GM12878 (cell line): ENCODE measurements around the gene GLI1. TPM values are rescaled to one million over a fixed set of nuclear protein-coding genes. Genes with fewer than 3 reads are reported as not detected.

ENCODE experiments used
- ATAC-seq: fragments of 200-7000 bp; cut with Tn5 transposase; 3 replicates; pipeline ENCODE4 v1.9.1; 2020; ENCODE audit warnings: mild to moderate bottlenecking, moderate library complexity
- BruUV-seq: library from RNA; stranded (reverse); fragments of 400-500 nt; replicated peaks from 2 replicates; lab custom pipeline; 2021; lab: Mats Ljungman, UMichigan
- CTCF ChIA-PET: fragments of 300-600 bp; sonication (Branson Sonifier 250); formaldehyde crosslinking; extraction: SDS; loops from one replicate; lab custom pipeline; 2021; ENCODE audit warnings: inconsistent platforms; lab: Yijun Ruan, JAX
- POLR2A ChIA-PET: fragments of 350-600 bp; formaldehyde crosslinking; extraction: SDS; loops from one replicate; lab custom pipeline; 2021; ENCODE audit warnings: inconsistent platforms; lab: Charles Lee
- RAD21 ChIA-PET: fragments of 300-600 bp; sonication (Branson Sonifier 250); formaldehyde crosslinking; loops from one replicate; lab custom pipeline; 2023; ENCODE audit warnings: antibody characterized with exemption; ENCODE audit not compliant: unreplicated experiment; lab: Charles Lee
- SMC1A ChIA-PET: fragments of 300-600 bp; sonication (Branson Sonifier 250); formaldehyde crosslinking; loops from one replicate; lab custom pipeline; 2023; ENCODE audit not compliant: unreplicated experiment, uncharacterized antibody; lab: Charles Lee
- DNase-seq: peaks from one replicate; pipeline ENCODE4 v3.0.0-alpha.2; 2011; ENCODE audit warnings: low read depth, low spot score
- FAIRE-seq: peaks from 3 replicates; lab custom pipeline; 2011; peaks lifted over from hg19 to GRCh38; lab: Jason Lieb, UNC
- H2AFZ ChIP-seq: 2 replicates; pipeline ENCODE4 v1.6.0; 2011; ENCODE audit warnings: low read depth, low read length, control low read depth; ENCODE audit not compliant: control insufficient read depth
- H3K27ac ChIP-seq: 2 replicates; pipeline ENCODE4 v1.5.1; 2011; ENCODE audit warnings: control low read depth; ENCODE audit not compliant: control insufficient read depth, insufficient read depth
- H3K27me3 ChIP-seq, 2 experiments: replicated peaks in 1 of 2; 2 replicates each; pipeline versions ENCODE4 v1.6.0 to v1.6.1; 2011; ENCODE audit warnings: low read length in 1 of 2; ENCODE audit not compliant: control insufficient read depth in 2 of 2, insufficient read depth in 2 of 2
- H3K36me3 ChIP-seq, 2 experiments: 2 replicates each; pipeline ENCODE4 v1.5.1; 2011; ENCODE audit warnings: low read length in 1 of 2; ENCODE audit not compliant: control insufficient read depth in 2 of 2, insufficient read depth in 2 of 2
- H3K4me1 ChIP-seq: 2 replicates; pipeline ENCODE4 v1.6.1; 2011; ENCODE audit warnings: mild to moderate bottlenecking, low read length, moderate library complexity, mixed read lengths; ENCODE audit not compliant: control insufficient read depth, insufficient read depth
- H3K4me2 ChIP-seq: 2 replicates; pipeline ENCODE4 v1.6.0; 2011; ENCODE audit warnings: control low read depth; ENCODE audit not compliant: control insufficient read depth, insufficient read depth
- H3K4me3 ChIP-seq: fragments of 200-600 bp; sonication (generic); 2 replicates; pipeline ENCODE4 v1.5.1; 2016
- H3K79me2 ChIP-seq: 2 replicates; pipeline ENCODE4 v1.6.0; 2011; ENCODE audit warnings: low read length; ENCODE audit not compliant: control insufficient read depth, insufficient read depth
- H3K9ac ChIP-seq: 2 replicates; pipeline ENCODE4 v1.8.0; 2011; ENCODE audit warnings: low read length, control low read depth, mixed read lengths; ENCODE audit not compliant: control insufficient read depth, insufficient read depth
- H3K9me3 ChIP-seq: replicated peaks from 3 replicates; pipeline ENCODE4 v1.5.1; 2011; ENCODE audit warnings: mild to moderate bottlenecking, low read length; ENCODE audit not compliant: control insufficient read depth, insufficient read depth
- H4K20me1 ChIP-seq: 2 replicates; pipeline ENCODE4 v1.6.0; 2011; ENCODE audit not compliant: control insufficient read depth, insufficient read depth
- BHLHE40 ChIP-seq, 2 experiments: fragments of 450-650 bp in 1 of 2; IDR thresholded peaks; 2 replicates each; pipeline ENCODE4 v1.6.1; 2011 to 2017; ENCODE audit warnings: low read depth in 2 of 2, borderline replicate concordance in 1 of 2, improper control_type of control experiment in 1 of 2, low read length in 1 of 2, mild to moderate bottlenecking in 1 of 2
- CBX3 ChIP-seq: fragments of 200-600 bp; sonication (generic); IDR thresholded peaks from 2 replicates; pipeline ENCODE4 v1.6.1; 2016; ENCODE audit warnings: low read depth, borderline replicate concordance
- CHD1 ChIP-seq: IDR thresholded peaks from 2 replicates; pipeline ENCODE4 v1.6.1; 2012; ENCODE audit warnings: low read depth, low read length, improper control_type of control experiment
- GABPA ChIP-seq: IDR thresholded peaks from 2 replicates; pipeline ENCODE4 v1.6.1; 2014; ENCODE audit warnings: antibody characterized with exemption, low read depth, mild to moderate bottlenecking, inconsistent platforms
- NKRF ChIP-seq: fragments of 450-650 bp; conservative IDR thresholded peaks from 2 replicates; pipeline ENCODE4 v1.6.1; 2017; ENCODE audit warnings: mild to moderate bottlenecking, moderate library complexity
- NRF1 ChIP-seq: conservative IDR thresholded peaks from 2 replicates; pipeline ENCODE4 v1.6.1; 2011; ENCODE audit warnings: mild to moderate bottlenecking, low read depth, low read length, improper control_type of control experiment
- SP1 ChIP-seq: IDR thresholded peaks from one replicate; pipeline ENCODE4 v1.6.1; 2011; ENCODE audit warnings: low read depth, low read length
- SPI1 ChIP-seq: IDR thresholded peaks from 2 replicates; pipeline ENCODE4 v1.6.1; 2011; ENCODE audit warnings: low read depth, mild to moderate bottlenecking, low read length, moderate library complexity, borderline replicate concordance; ENCODE audit not compliant: insufficient read depth
- SRF ChIP-seq, 2 experiments: IDR thresholded peaks; 2 replicates each; pipeline ENCODE4 v1.6.1; 2011; ENCODE audit warnings: low read depth in 2 of 2, low read length in 2 of 2, mild to moderate bottlenecking in 1 of 2, moderate library complexity in 1 of 2
- SUZ12 ChIP-seq: fragments of 200-600 bp; sonication (generic); IDR thresholded peaks from one replicate; pipeline ENCODE4 v1.6.1; 2018; ENCODE audit warnings: antibody characterized with exemption, mild to moderate bottlenecking; ENCODE audit not compliant: unreplicated experiment
- WGBS: methylation state at CpG from one replicate; pipeline ENCODE4 v1.1.6; 2016; ENCODE audit warnings: low lambda C conversion rate; ENCODE audit not compliant: insufficient replicate concordance, insufficient coverage; ENCODE audit errors: missing lambda C conversion rate; 5-methylcytosine and 5-hydroxymethylcytosine counted together
- in situ Hi-C: fragments of 300-500 bp; cut with MboI; formaldehyde crosslinking; loops from 9 replicates; pipeline ENCODE4 v1.14.3; 2018; ENCODE audit warnings: mixed read lengths
- intact Hi-C: fragments of 100-400 bp; cut with micrococcal nuclease; formaldehyde crosslinking; loops from one replicate; pipeline ENCODE4 v1.14.2; 2022; ENCODE audit not compliant: unreplicated experiment
- polyA plus RNA-seq, 11 experiments: library from polyadenylated mRNA; depleted of rRNA in 4 of 11; unstranded in 6 of 11; stranded (reverse) in 5 of 11; fragments of >200 nt; fragmentation: Nextera tagmentation in 4 of 11; fragmentation: Illumina TruSeq in 1 of 11; extraction: Ambion mirVana in 4 of 11; extraction: Trizol in 1 of 11; gene quantifications; 1 replicate in 1 of 11; 2 replicates in 10 of 11; pipeline versions ENCODE4 v1.2.1 to v1.2.3, GENCODE V29; 2011 to 2016; ENCODE audit warnings: inconsistent platforms in 2 of 11, missing spikeins in 2 of 11, low read depth in 1 of 11
- total RNA-seq, 4 experiments: library from RNA; depleted of rRNA in 3 of 4; stranded (reverse); fragments of >200 nt in 3 of 4; fragmentation: Illumina TruSeq in 1 of 4; extraction: Trizol in 1 of 4; gene quantifications; 2 replicates each; pipeline versions ENCODE4 v1.2.1 to v1.2.3, GENCODE V29; 2013 to 2021

Gene GLI1
- total and polyA plus RNA-seq, 10 of the 15 experiments (the other 5 are each of a cell fraction or from before 2014, with no cell fraction given): 0.27 to 1.2 (median 0.49) TPM

DNA sequence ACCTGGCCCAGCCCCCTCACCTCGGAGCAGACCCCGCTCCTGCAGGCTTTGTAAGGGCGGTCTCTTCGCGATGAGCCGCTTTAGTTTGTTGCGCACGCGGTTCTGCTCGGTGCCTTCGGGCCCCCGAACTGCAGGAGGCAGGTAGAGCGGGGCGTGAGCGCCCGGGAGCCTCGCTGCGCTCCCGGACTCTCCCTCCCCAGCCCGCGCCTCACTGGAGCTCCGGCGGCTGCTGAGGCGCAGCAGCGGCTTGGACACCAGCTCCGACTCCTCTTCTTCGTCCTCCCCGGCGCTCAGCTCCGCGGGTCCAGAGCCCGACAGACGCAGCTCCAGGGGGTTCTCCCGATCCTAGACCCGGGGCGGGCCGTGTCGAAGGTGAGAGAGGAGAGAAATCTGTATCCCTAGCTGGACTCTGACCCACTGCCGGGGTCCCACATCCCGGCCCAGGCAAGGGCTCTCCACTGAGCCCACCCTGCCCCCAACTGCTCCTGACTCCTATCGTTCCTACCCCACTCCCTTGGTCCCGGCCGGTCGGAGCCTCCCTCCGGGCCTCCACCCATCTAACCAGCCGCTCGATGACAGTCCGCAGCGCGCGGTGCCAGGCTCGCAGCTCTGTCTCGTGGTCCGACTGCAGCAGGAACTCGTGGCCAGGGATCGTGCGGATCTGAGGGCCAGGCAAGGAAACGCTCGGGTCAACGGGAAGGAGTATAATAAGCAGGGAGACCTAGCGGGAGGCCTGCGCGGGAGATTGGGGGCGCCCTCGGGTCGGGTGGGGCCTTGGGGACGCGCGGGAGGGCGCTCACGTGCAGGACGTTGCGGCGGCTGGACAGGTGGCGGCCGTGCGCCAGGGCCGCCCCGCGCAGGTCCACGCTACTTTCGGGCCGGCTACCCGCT is 15.9 kb downstream of the GLI1 start:
- H3K36me3 ChIP-seq: peaks cover 1 to 25% of the 10 kb centered on the region in 2 experiments
- peaks cover 44% of the 10 kb centered on the region for H3K79me2 ChIP-seq
- FAIRE-seq (no peak), DNase-seq (no peak), ATAC-seq (peak; percentile 8)
- no peaks in the 10 kb centered on the region for H4K20me1 ChIP-seq
- ChIA-PET CTCF (interaction anchor here (0.5 to 8.1 kb wide), 9 partner anchors 10 to 233 kb away, joined by 3 to 114 read pairs (median 9); partner anchors contain the start of genes DDIT3, GLI1 and INHBE), POLR2A (interaction anchor here (0.7 to 2.5 kb wide), 9 partner anchors 9 to 246 kb away, joined by 3 to 16 read pairs (median 6); partner anchors contain the start of genes DCTN2, DDIT3, INHBE and SHMT2), SMC1A (interaction anchor here (2.2 kb wide), 3 partner anchors 13 to 49 kb away, joined by 9 to 18 read pairs (median 10); partner anchors contain the start of gene GLI1), RAD21 (interaction anchor here (1.0 kb wide), 1 partner anchor 99 kb away, joined by 3 read pairs; no protein-coding TSS in a partner anchor)
- 61% methylated on average over 67 of the region's 84 CpGs for WGBS
- intact Hi-C loops (loop anchor here (5.0 to 10.0 kb wide), 2 partner anchors 47 to 279 kb away; partner anchors contain the start of genes CDK4, DDIT3, MARCHF9 and MBD6), in situ Hi-C loops (no loop called here)
- H3K4me3 ChIP-seq: peak overlapping the region; percentile 92
- H3K27ac ChIP-seq: peak overlapping the region; percentile 85
- no TSS peak for BruUV-seq
- H2AFZ ChIP-seq: peak overlapping the region; percentile 80
- H3K4me1 ChIP-seq: peaks cover 31% of the 10 kb centered on the region
- H3K27me3 ChIP-seq: no peaks in the 10 kb centered on the region
- H3K9ac ChIP-seq: peak overlapping the region; percentile 74
- TF ChIP-seq NRF1: no peak
- TF ChIP-seq GABPA: no peak
- TF ChIP-seq SP1: peak; percentile 3
- TF ChIP-seq SUZ12: no peak
- TF ChIP-seq SPI1: no peak
- no peak for TF ChIP-seq CHD1
- no peak for TF ChIP-seq NKRF
- TF ChIP-seq SRF (IDR thresholded peaks at IDR 0.05; ENCODE audit: low read depth in 2 of 2, low read length in 2 of 2): no peak
- no peak for TF ChIP-seq CBX3
- peak; percentile 79 to 96 for TF ChIP-seq BHLHE40 (IDR thresholded peaks at IDR 0.05; ENCODE audit: borderline replicate concordance in 1 of 2, low read depth in 2 of 2, low read length in 1 of 2)
- H3K9me3 ChIP-seq: no peaks in the 10 kb centered on the region
- H3K4me2 ChIP-seq: peak overlapping the region; percentile 99
